Fibroblast of skin of scalp (primary cell): ENCODE data around the gene SRGAP2.
"Not testable (repeated sequence)": the region's sequence is repeated elsewhere in the genome, so short reads cannot be mapped to it uniquely, and the experiment has no call there.

Source experiments
- DNase-seq: peaks from one replicate; pipeline ENCODE4 v3.0.0-alpha.2; 2013

SRGAP2 gene

DNA sequence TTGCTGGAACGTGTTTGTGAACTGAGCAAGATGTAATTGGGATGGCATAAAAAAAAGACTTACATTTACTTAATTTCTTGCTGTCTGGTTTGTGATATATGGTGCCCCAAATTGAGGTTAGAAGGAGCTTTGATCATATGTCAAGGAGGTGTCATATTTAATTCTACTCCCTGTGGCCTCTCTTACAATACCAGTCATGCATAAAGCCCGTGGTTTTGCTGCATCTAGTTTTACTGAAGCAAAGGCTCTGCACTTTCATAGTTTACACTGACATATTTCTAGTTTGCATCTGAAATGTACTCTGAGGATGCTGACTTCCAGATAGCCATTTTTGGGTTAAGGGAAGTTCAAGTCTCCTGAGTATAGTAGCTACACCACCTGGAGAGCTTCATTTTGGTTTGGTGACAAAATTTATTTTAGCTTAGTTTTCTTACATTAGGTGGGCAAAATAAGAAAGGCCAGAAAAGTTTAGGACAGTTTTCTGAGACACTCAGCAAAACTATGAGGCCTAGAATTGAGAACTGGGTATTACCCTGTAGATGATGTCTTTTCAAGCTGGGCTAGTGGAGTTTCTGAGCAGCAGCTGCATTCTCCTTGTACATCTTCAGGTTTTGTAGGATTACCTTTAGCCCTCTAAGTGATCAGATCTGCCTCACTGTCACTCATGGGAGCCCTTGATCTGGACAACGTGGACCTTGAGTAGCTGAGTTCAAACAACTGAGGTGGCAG, 47.8 kb downstream of the SRGAP2 start:
- not testable (repeated sequence) for DNase-seq

DNA sequence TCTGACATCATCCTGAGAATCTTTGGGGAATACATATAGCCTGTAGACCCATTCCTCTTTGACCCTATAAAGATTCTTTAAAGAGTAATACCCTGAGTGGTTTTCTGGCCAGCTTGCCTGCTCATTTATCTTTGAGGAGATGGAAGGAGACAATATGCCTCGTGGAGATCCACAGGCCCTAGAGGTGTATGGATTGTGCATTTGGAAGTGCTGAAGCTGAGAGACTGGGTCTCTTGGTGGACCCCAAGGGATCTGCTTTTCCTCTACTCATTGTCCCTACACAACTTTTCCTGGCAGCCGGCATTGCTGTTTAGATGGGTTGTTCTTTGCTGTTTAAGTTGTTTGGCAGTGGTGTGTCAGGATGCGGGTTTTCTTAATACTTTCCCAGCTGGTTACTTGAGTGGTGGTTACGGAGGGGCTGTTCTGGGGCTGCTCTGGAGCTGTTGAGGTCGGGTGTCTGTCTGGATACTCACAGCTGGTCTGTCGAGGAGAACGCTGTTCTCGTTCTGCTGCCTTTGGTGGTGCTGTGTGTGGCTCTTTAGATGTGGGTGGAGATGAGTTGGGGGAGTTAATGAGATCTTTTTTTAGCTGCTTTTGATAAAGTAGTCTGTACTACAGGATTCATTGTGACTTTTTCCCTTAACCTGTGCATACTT, 49.5 kb downstream of the SRGAP2 start:
- DNase-seq, result peak; percentile 51
